RWPE2 (cell line): ENCODE measurements around the gene GRAMD2B.

ENCODE experiments used
- ATAC-seq: fragments of 200-7000 bp; cut with Tn5 transposase; 3 replicates; pipeline ENCODE4 v1.9.1; 2021; ENCODE audit warnings: low read depth
- DNase-seq: peaks from one replicate; pipeline ENCODE4 v3.0.0-alpha.2; 2020; ENCODE audit warnings: low spot score
- H3K27ac ChIP-seq: fragments of 450-650 bp; 2 replicates; pipeline ENCODE4 v1.5.1; 2017; ENCODE audit warnings: mild to moderate bottlenecking; ENCODE audit not compliant: poor library complexity, severe bottlenecking
- H3K27me3 ChIP-seq: fragments of 250-450 bp; sonication (Bioruptor Pico); 2 replicates; pipeline ENCODE4 v1.5.1; 2021; ENCODE audit warnings: mild to moderate bottlenecking, moderate library complexity; ENCODE audit not compliant: insufficient read depth, poor library complexity, severe bottlenecking
- H3K36me3 ChIP-seq: fragments of 250-450 bp; sonication (Bioruptor Pico); 2 replicates; pipeline ENCODE4 v1.5.1; 2020; ENCODE audit warnings: low read depth, mild to moderate bottlenecking, moderate library complexity
- H3K4me1 ChIP-seq: fragments of 250-450 bp; sonication (Bioruptor Pico); 2 replicates; pipeline ENCODE4 v1.5.1; 2021; ENCODE audit warnings: mild to moderate bottlenecking, moderate library complexity; ENCODE audit not compliant: insufficient read depth, poor library complexity, severe bottlenecking
- H3K4me3 ChIP-seq: fragments of 250-450 bp; sonication (Bioruptor Pico); 2 replicates; pipeline ENCODE4 v1.5.1; 2021; ENCODE audit warnings: mild to moderate bottlenecking, moderate library complexity; ENCODE audit not compliant: severe bottlenecking
- H3K9me3 ChIP-seq: fragments of 250-450 bp; sonication (Bioruptor Pico); 2 replicates; pipeline ENCODE4 v1.5.1; 2021; ENCODE audit warnings: mild to moderate bottlenecking, moderate library complexity; ENCODE audit not compliant: severe bottlenecking
- TF ChIP-seq, protein P1 (sequence below): fragments of 450-650 bp; IDR thresholded peaks from one replicate; pipeline ENCODE4 v1.5.1; 2017; ENCODE audit warnings: mild to moderate bottlenecking, moderate library complexity; ENCODE audit not compliant: poor library complexity, severe bottlenecking

GRAMD2B gene

DNA sequence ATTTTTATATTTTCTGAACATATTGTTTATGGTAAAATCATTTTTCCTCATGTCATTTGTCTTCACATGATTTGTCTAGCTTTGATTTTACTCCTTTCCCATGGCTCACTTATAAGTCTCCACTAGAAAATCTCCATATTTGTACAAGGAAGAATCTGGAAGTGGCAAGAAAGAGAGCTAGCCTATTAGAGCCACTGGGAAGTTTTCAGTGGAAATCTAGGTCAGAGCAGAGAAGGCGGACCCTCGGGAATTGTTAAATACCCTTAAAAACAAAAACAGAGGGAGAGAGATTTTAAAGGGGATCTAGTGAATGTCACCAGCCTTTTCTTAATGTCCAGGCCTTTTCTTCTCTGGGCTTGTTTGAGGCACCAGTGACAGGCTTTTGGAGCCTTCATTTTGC lies 56.6 kb downstream of the GRAMD2B start:
- ATAC-seq, result no peak

DNA sequence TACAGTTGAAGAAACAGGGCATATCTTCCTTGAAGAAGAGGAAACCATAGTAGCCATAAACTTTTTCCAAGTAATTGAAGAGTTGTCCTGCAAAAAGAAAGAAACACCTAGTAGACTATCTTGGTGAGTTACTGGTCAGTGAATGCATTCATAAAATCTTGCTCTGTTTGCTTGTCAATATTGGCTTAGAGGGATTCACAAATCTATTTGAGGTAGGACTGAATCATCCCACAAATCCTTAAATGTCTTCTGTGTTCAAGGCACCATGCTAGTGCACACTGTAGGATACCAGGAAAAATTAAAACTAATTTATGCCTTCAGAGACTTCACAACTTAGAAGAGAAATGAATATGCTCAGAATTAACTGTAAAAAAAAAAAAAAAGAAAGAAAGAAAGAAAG lies 57.6 kb downstream of the GRAMD2B start:
- H3K36me3 ChIP-seq, result peaks cover 75% of the 10 kb centered on the region
- DNase-seq (no peak), ATAC-seq (no peak)
- no peak overlapping the region for H3K4me3 ChIP-seq
- no peaks in the 10 kb centered on the region for H3K9me3 ChIP-seq
- no peaks in the 10 kb centered on the region for H3K27me3 ChIP-seq
- no peaks in the 10 kb centered on the region for H3K4me1 ChIP-seq
- H3K27ac ChIP-seq, result no peak overlapping the region
- TF ChIP-seq, protein P1, sequence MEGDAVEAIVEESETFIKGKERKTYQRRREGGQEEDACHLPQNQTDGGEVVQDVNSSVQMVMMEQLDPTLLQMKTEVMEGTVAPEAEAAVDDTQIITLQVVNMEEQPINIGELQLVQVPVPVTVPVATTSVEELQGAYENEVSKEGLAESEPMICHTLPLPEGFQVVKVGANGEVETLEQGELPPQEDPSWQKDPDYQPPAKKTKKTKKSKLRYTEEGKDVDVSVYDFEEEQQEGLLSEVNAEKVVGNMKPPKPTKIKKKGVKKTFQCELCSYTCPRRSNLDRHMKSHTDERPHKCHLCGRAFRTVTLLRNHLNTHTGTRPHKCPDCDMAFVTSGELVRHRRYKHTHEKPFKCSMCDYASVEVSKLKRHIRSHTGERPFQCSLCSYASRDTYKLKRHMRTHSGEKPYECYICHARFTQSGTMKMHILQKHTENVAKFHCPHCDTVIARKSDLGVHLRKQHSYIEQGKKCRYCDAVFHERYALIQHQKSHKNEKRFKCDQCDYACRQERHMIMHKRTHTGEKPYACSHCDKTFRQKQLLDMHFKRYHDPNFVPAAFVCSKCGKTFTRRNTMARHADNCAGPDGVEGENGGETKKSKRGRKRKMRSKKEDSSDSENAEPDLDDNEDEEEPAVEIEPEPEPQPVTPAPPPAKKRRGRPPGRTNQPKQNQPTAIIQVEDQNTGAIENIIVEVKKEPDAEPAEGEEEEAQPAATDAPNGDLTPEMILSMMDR, result no peak

More for the DNA sequence above, 56.6 kb downstream of the GRAMD2B start:
- Histone ChIP-seq H3K4me3 (no peak overlapping the region), H3K36me3 (peaks cover 70% of the 10 kb centered on the region), H3K27ac (no peak overlapping the region), H3K27me3 (no peaks in the 10 kb centered on the region), H3K4me1 (no peaks in the 10 kb centered on the region), H3K9me3 (no peaks in the 10 kb centered on the region)
- TF ChIP-seq, protein P1, result no peak
- DNase-seq, result no peak

DNA sequence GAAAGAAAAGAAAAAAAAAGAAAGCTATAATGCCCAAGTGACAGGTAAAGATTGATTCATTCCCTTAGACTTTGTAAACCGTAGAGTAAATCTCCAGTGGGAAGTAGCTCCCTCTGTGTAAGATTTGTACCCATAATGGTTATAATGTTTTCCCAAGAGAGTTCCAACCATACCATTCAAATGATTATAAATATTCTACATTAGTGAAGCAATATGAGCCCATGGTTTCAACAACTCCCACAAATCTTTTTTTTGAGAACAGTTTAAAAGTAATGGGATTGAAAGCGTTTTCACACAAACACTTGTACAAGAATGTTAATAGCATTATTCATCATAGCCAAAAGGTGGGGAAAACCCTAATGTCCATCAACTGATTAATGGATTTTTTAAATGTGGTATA lies 58.0 kb downstream of the GRAMD2B start:
- TF ChIP-seq, protein P1, result no peak
- DNase-seq (no peak), ATAC-seq (no peak)
- Histone ChIP-seq H3K27ac (no peak overlapping the region), H3K4me3 (no peak overlapping the region), H3K4me1 (no peaks in the 10 kb centered on the region), H3K27me3 (no peaks in the 10 kb centered on the region), H3K9me3 (no peaks in the 10 kb centered on the region), H3K36me3 (peaks cover 79% of the 10 kb centered on the region)

- Histone ChIP-seq H3K4me1 (no peaks in the 10 kb centered on the region), H3K36me3 (peaks cover 92% of the 10 kb centered on the region), H3K4me3 (no peak overlapping the region), H3K9me3 (no peaks in the 10 kb centered on the region), H3K27me3 (no peaks in the 10 kb centered on the region), H3K27ac (no peak overlapping the region)
- DNase-seq (no peak), ATAC-seq (no peak)
- TF ChIP-seq, protein P1, result no peak
Measured at GRCh38 chr5:126482591-126482990, 59.4 kb downstream of the GRAMD2B start.

DNA sequence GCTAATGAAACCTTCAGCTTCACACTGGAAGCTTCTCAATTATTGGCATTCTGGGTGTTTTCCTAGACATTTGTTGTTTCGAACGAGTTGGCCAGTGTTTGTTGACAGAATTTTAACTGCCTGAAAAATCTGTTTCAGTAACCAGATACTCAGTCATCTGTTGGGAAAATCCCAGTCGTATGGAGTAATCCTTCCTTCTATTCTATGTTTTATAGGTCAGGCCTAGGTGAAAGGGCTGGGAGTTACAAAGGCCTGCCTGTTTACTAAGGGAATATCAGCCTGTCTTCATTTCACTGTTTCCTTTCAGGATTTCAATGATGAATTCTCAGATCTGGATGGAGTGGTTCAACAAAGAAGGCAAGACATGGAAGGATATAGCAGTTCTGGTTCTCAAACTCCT lies 59.9 kb downstream of the GRAMD2B start:
- no peak overlapping the region for H3K4me3 ChIP-seq
- no peaks in the 10 kb centered on the region for H3K4me1 ChIP-seq
- DNase-seq, result no peak
- H3K27me3 ChIP-seq, result no peaks in the 10 kb centered on the region
- no peak for ATAC-seq
- H3K36me3 ChIP-seq, result peaks cover 92% of the 10 kb centered on the region
- TF ChIP-seq, protein P1, result no peak
- H3K9me3 ChIP-seq, result no peaks in the 10 kb centered on the region
- H3K27ac ChIP-seq, result no peak overlapping the region
